ENCODE results near the gene STRA8.

The STRA8 gene

DNA sequence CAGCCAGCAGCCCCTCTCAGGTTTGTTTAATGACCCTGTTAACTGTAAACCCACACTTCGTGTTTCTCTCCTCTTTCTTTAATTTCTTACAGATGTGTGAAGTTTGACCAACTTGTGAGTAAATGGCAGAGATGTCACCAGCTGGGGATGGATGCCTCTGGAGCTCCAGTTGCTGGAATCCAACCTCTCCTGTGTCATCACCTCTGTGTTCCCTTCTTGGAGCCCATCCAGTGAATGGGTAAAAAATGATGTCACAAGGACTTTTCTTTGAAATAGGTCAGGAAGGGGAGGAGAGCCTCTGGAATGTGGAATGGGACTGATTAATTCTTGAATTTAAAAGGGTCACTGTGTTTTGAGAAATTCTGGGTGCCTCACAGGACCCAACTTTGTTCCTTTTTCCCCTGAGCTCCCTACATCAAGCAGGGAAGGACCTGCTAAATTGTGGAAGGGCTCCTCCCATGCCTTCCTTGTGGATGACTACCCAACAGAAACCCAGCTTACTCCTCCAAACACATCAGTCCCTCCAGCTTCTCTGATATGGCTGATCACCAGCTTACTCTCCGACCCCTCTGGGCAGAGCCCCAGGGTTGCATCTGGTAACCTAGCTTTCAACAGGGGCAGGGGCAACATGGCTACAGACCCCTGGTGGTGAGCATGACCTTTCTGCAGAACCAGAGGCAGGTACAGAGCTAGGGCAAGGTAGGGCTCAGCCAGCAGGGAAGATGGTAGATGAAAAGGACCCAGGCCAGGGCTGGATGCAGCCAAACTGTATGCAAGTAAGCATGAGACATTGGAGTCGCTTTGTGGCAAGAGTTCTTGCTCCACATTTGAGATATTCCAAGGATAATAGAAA lies 67.5 kb downstream of the STRA8 start:
- H3K4me3 ChIP-seq (ENCODE audit: low read depth, low read length) = no peak overlapping the region

All from iPS-11a (cell line).